SK-N-SH (cell line): ENCODE data around the gene LRRC17. TPM values are rescaled to one million over a fixed set of nuclear protein-coding genes. Genes with fewer than 3 reads are reported as not detected.

Experiments used
- CTCF ChIA-PET: fragments of 300-600, 350-600 bp; formaldehyde crosslinking; extraction: SDS; loops from one replicate; lab custom pipeline; 2021; lab: Yijun Ruan, JAX
- POLR2A ChIA-PET: fragments of 350-600 bp; sonication (Branson Sonifier 250); formaldehyde crosslinking; extraction: SDS; loops from one replicate; lab custom pipeline; 2020; ENCODE audit warnings: antibody characterized with exemption, inconsistent platforms; lab: Yijun Ruan, JAX
- DNase-seq: peaks from one replicate; pipeline ENCODE4 v3.0.0; 2012
- H2AFZ ChIP-seq: fragments of 200-600 bp; sonication (generic); 2 replicates; pipeline ENCODE4 v1.8.1; 2016; ENCODE audit warnings: antibody characterized with exemption, mild to moderate bottlenecking, low read depth
- H3F3A ChIP-seq: fragments of 200-600 bp; sonication (generic); replicated peaks from 2 replicates; pipeline ENCODE3; 2016; ENCODE audit warnings: antibody characterized with exemption, mild to moderate bottlenecking; ENCODE audit not compliant: insufficient read depth
- H3K27ac ChIP-seq, 2 experiments: fragments of 200-500 bp in 1 of 2; fragments of 200-600 bp in 1 of 2; sonication (Bioruptor generic) in 1 of 2; sonication (generic), shearing (Covaris generic) in 1 of 2; 2 replicates each; pipeline versions ENCODE4 v1.5.1 to v1.6.1; 2014 to 2016; ENCODE audit warnings: low read depth in 2 of 2, inconsistent platforms in 1 of 2, low read length in 1 of 2, mild to moderate bottlenecking in 1 of 2, mixed read lengths in 1 of 2
- H3K27me3 ChIP-seq: fragments of 200-600 bp; sonication (generic), shearing (Covaris generic); 2 replicates; pipeline ENCODE4 v1.6.1; 2016; ENCODE audit warnings: mixed run types; ENCODE audit not compliant: insufficient read depth
- H3K36me3 ChIP-seq, 2 experiments: fragments of 200-500 bp in 1 of 2; fragments of 200-600 bp in 1 of 2; sonication (Bioruptor generic) in 1 of 2; sonication (generic) in 1 of 2; replicated peaks in 1 of 2; 2 replicates each; pipeline versions ENCODE3 to v1.5.1; 2014 to 2016; ENCODE audit warnings: low read length in 1 of 2, mild to moderate bottlenecking in 1 of 2; ENCODE audit not compliant: insufficient read depth in 2 of 2, control insufficient read depth in 1 of 2
- H3K4me1 ChIP-seq, 2 experiments: fragments of 200-500 bp in 1 of 2; fragments of 200-600 bp in 1 of 2; sonication (Bioruptor generic) in 1 of 2; sonication (generic), shearing (Covaris generic) in 1 of 2; 2 replicates each; pipeline versions ENCODE4 v1.5.1 to v1.6.1; 2014 to 2016; ENCODE audit warnings: low read depth in 1 of 2, low read length in 1 of 2, mixed run types in 1 of 2; ENCODE audit not compliant: insufficient read depth in 2 of 2, control insufficient read depth in 1 of 2
- H3K4me2 ChIP-seq: fragments of 200-600 bp; sonication (generic), shearing (Covaris generic); 2 replicates; pipeline ENCODE4 v1.6.1; 2017; ENCODE audit warnings: mixed run types
- H3K4me3 ChIP-seq, 2 experiments: fragments of 200-500 bp in 1 of 2; fragments of 200-600 bp in 1 of 2; sonication (Bioruptor generic) in 1 of 2; sonication (generic), shearing (Covaris generic) in 1 of 2; 2 replicates each; pipeline versions ENCODE4 v1.5.1 to v1.8.1; 2014 to 2016; ENCODE audit warnings: low read depth in 2 of 2, inconsistent platforms in 1 of 2, low read length in 1 of 2, mild to moderate bottlenecking in 1 of 2, mixed read lengths in 1 of 2, moderate library complexity in 1 of 2
- H3K79me2 ChIP-seq: fragments of 200-600 bp; sonication (generic); 2 replicates; pipeline ENCODE4 v1.8.1; 2017; ENCODE audit warnings: mild to moderate bottlenecking; ENCODE audit not compliant: insufficient read depth
- H3K9ac ChIP-seq: fragments of 200-600 bp; sonication (generic); 2 replicates; pipeline ENCODE4 v1.6.1; 2017; ENCODE audit warnings: mixed run types
- H3K9me2 ChIP-seq: fragments of 200-600 bp; sonication (generic); 2 replicates; pipeline ENCODE4 v1.6.1; 2017; ENCODE audit warnings: mixed run types
- H3K9me3 ChIP-seq: fragments of 200-600 bp; sonication (generic); 2 replicates; pipeline ENCODE4 v1.6.1; 2017; ENCODE audit warnings: mixed run types, mild to moderate bottlenecking, moderate library complexity
- H4K20me1 ChIP-seq: fragments of 200-600 bp; sonication (generic); 2 replicates; pipeline ENCODE4 v1.6.1; 2017; ENCODE audit warnings: mild to moderate bottlenecking, mixed run types; ENCODE audit not compliant: insufficient read depth
- CTCF ChIP-seq: fragments of 200-600 bp; sonication (generic); IDR thresholded peaks from 2 replicates; pipeline ENCODE4 v1.6.1; 2017; ENCODE audit warnings: antibody characterized with exemption, mild to moderate bottlenecking, moderate library complexity
- ELF1 ChIP-seq: IDR thresholded peaks from 2 replicates; pipeline ENCODE4 v1.4.0; 2012
- EP300 ChIP-seq, 2 experiments: IDR thresholded peaks; 2 replicates each; pipeline versions ENCODE4 v1.4.0 to v1.6.1; 2012; ENCODE audit warnings: borderline replicate concordance in 1 of 2, low read depth in 1 of 2, low read length in 1 of 2
- EZH2phosphoT487 ChIP-seq: fragments of 200-600 bp; sonication (generic); IDR thresholded peaks from 2 replicates; pipeline ENCODE4 v1.6.1; 2017; ENCODE audit warnings: low read depth, mixed run types, mild to moderate bottlenecking, antibody characterized with exemption, moderate library complexity, borderline replicate concordance
- FOSL2 ChIP-seq: IDR thresholded peaks from 2 replicates; pipeline ENCODE4 v1.4.0; 2012; ENCODE audit warnings: low read depth, mild to moderate bottlenecking, moderate library complexity, borderline replicate concordance
- FOXJ3 ChIP-seq: sonication (generic); formaldehyde crosslinking; IDR thresholded peaks from 2 replicates; pipeline ENCODE4 v1.5.1; 2020; ENCODE audit warnings: mild to moderate bottlenecking, missing genetic modification reagents
- FOXM1 ChIP-seq: IDR thresholded peaks from 2 replicates; pipeline ENCODE4 v1.4.0; 2012; ENCODE audit warnings: low read depth, mild to moderate bottlenecking
- GATA2 ChIP-seq: sonication (generic); formaldehyde crosslinking; IDR thresholded peaks from 2 replicates; pipeline ENCODE4 v1.5.0; 2020; ENCODE audit warnings: mild to moderate bottlenecking, missing genetic modification reagents
- JUND ChIP-seq: IDR thresholded peaks from 2 replicates; pipeline ENCODE4 v1.4.0; 2012
- MAX ChIP-seq: IDR thresholded peaks from 2 replicates; pipeline ENCODE4 v1.4.0; 2012; ENCODE audit warnings: low read depth
- MEF2A ChIP-seq: IDR thresholded peaks from 2 replicates; pipeline ENCODE4 v1.4.0; 2012; ENCODE audit warnings: low read depth, borderline replicate concordance
- MXI1 ChIP-seq: IDR thresholded peaks from 2 replicates; pipeline ENCODE4 v1.6.1; 2012; ENCODE audit warnings: mild to moderate bottlenecking, low read depth, low read length, improper control_type of control experiment
- NFIC ChIP-seq: IDR thresholded peaks from 2 replicates; pipeline ENCODE4 v1.4.0; 2012; ENCODE audit warnings: borderline replicate concordance
- NRF1 ChIP-seq: IDR thresholded peaks from 2 replicates; pipeline ENCODE4 v1.6.1; 2012; ENCODE audit warnings: low read depth, mild to moderate bottlenecking, low read length
- POLR2AphosphoS5 ChIP-seq: IDR thresholded peaks from 2 replicates; pipeline ENCODE4 v1.6.1; 2012; ENCODE audit warnings: low read depth, low read length
- RAD21 ChIP-seq: IDR thresholded peaks from 2 replicates; pipeline ENCODE4 v1.6.1; 2012; ENCODE audit warnings: mild to moderate bottlenecking, low read length
- RCOR1 ChIP-seq: fragments of 150-350 bp; IDR thresholded peaks from 2 replicates; pipeline ENCODE4 v1.6.1; 2017; ENCODE audit warnings: antibody characterized with exemption, low read length
- REST ChIP-seq: IDR thresholded peaks from 2 replicates; pipeline ENCODE4 v1.6.1; 2012; ENCODE audit warnings: mild to moderate bottlenecking, low read depth, low read length, moderate library complexity
- RFX5 ChIP-seq: IDR thresholded peaks from 2 replicates; pipeline ENCODE4 v1.6.1; 2012; ENCODE audit warnings: mild to moderate bottlenecking, improper control_type of control experiment, low read length
- RXRA ChIP-seq: IDR thresholded peaks from 2 replicates; pipeline ENCODE4 v1.4.0; 2012; ENCODE audit warnings: low read depth, mild to moderate bottlenecking, borderline replicate concordance
- TCF12 ChIP-seq: IDR thresholded peaks from 2 replicates; pipeline ENCODE4 v1.4.0; 2012
- USF1 ChIP-seq: IDR thresholded peaks from 2 replicates; pipeline ENCODE4 v1.4.0; 2012; ENCODE audit warnings: low read depth, borderline replicate concordance
- USF2 ChIP-seq: fragments of 150-350 bp; IDR thresholded peaks from 2 replicates; pipeline ENCODE4 v1.6.1; 2017; ENCODE audit warnings: antibody characterized with exemption, low read length, low read depth, borderline replicate concordance
- YY1 ChIP-seq: IDR thresholded peaks from 2 replicates; pipeline ENCODE4 v1.4.0; 2012; ENCODE audit warnings: low read depth, mild to moderate bottlenecking
- ZBTB33 ChIP-seq: IDR thresholded peaks from 2 replicates; pipeline ENCODE4 v1.4.0; 2012; ENCODE audit warnings: low read depth, borderline replicate concordance
- WGBS: methylation state at CpG from one replicate; pipeline ENCODE4 v1.1.6; 2017; ENCODE audit warnings: low lambda C conversion rate; 5-methylcytosine and 5-hydroxymethylcytosine counted together
- polyA plus RNA-seq, 3 experiments: library from polyadenylated mRNA; depleted of rRNA; stranded (reverse); fragments of >200 nt; gene quantifications; 2 replicates each; pipeline ENCODE4 v1.2.3, GENCODE V29; 2012

LRRC17 gene
- polyA plus RNA-seq, 1 of the 3 experiments (the other 2 are of a cell fraction): 101 TPM

GRCh38 chr7:102874166-102874829 lies 38.5 kb upstream of the LRRC17 start:
- no peaks in the 10 kb centered on the region for H3K36me3 ChIP-seq
- 55% methylated on average over 5 of the region's 5 CpGs for WGBS
- peak overlapping the region; percentile 80 for H3K9ac ChIP-seq
- peak overlapping the region; percentile 36 for H3K4me2 ChIP-seq
- H3K9me2 ChIP-seq: no peaks in the 10 kb centered on the region
- no peaks in the 10 kb centered on the region for H3K27me3 ChIP-seq
- H3K9me3 ChIP-seq: no peaks in the 10 kb centered on the region
- H4K20me1 ChIP-seq: no peaks in the 10 kb centered on the region
- CTCF ChIA-PET: interaction anchor here (0.9 to 1.3 kb wide), 2 partner anchors 8 to 12 kb away, joined by 3 to 4 read pairs; no protein-coding TSS in a partner anchor
- H3F3A ChIP-seq: peaks cover 54% of the 10 kb centered on the region
- no peaks in the 10 kb centered on the region for H3K79me2 ChIP-seq
- DNase-seq: no peak
- peaks cover 0 to 45% of the 10 kb centered on the region in 2 experiments; a peak in 2 of 4 replicates for H3K4me1 ChIP-seq
- H3K4me3 ChIP-seq: no peak overlapping the region
- H3K27ac ChIP-seq: peak overlapping the region; percentile 76 to 100; a peak in 3 of 4 replicates
- POLR2A ChIA-PET: no interaction called here
- no peak overlapping the region for H2AFZ ChIP-seq
- TF ChIP-seq POLR2AphosphoS5 (peak; percentile 73; the same call in 1 of the 2 replicates), MEF2A (peak; percentile 86), FOXM1 (peak; percentile 92), NRF1 (no peak), NFIC (peak; percentile 87), USF2 (no peak), TCF12 (peak; percentile 98), RCOR1 (no peak), RXRA (peak; percentile 94; the same call in 1 of the 2 replicates), RAD21 (no peak), EZH2phosphoT487 (no peak), MXI1 (no peak), MAX (peak; percentile 57; the same call in 1 of the 2 replicates), YY1 (no peak; the same call in 1 of the 2 replicates), ZBTB33 (peak; percentile 77; the same call in 1 of the 2 replicates), REST (no peak), EP300 (IDR thresholded peaks at IDR 0.05; ENCODE audit: borderline replicate concordance in 1 of 2, low read depth in 1 of 2, low read length in 1 of 2) (peak; percentile 53 to 98; a peak in 3 of 4 replicates), GATA2 (CRISPR knock-in tag) (no peak), CTCF (no peak), USF1 (no peak), ELF1 (no peak), RFX5 (no peak), FOXJ3 (CRISPR knock-in tag) (no peak), FOSL2 (peak; percentile 97), JUND (peak; percentile 99)
